ENCODE results near the gene GHRL.

The GHRL gene

GRCh38 chr3:10292505-10293419 lies at the start of gene GHRL:
TSS of gene GHRL (minus strand) at chr3:10292947. CDS start at chr3:10290180, 2,767 bp downstream.
- H3K4me3 Mint-ChIP-seq, result no peak within 1 kb of the TSS

GRCh38 chr3:10341901-10342398 lies 49.2 kb upstream of the GHRL start:
- ATAC-seq, result no peak

More at GRCh38 chr3:10292505-10293419, at the start of gene GHRL:
- peaks cover 17% of the 10 kb centered on the region for H3K4me1 Mint-ChIP-seq
- no peaks in the 10 kb centered on the region for H3K9me3 Mint-ChIP-seq
- H3K36me3 Mint-ChIP-seq, result peaks cover 92% of the 10 kb centered on the region
- ATAC-seq (peak; percentile 48), DNase-seq (ENCODE audit: low spot score in 2 of 2) (no peak)
- peak within 1 kb of the TSS; percentile 70 for H3K27ac Mint-ChIP-seq

GRCh38 chr3:10340476-10340875 lies 47.7 kb upstream of the GHRL start:
- no peak overlapping the region for H3K27ac Mint-ChIP-seq
- ATAC-seq, result no peak
- peaks cover 6% of the 10 kb centered on the region for H3K4me1 Mint-ChIP-seq
- no peak for DNase-seq (ENCODE audit: low spot score in 2 of 2)
- H3K36me3 Mint-ChIP-seq, result no peaks in the 10 kb centered on the region
- H3K9me3 Mint-ChIP-seq, result no peaks in the 10 kb centered on the region
- H3K4me3 Mint-ChIP-seq, result no peak overlapping the region

More at GRCh38 chr3:10341901-10342398, 49.2 kb upstream of the GHRL start:
- Mint-ChIP-seq H3K27ac (no peak overlapping the region), H3K4me1 (peaks cover 6% of the 10 kb centered on the region), H3K4me3 (no peak overlapping the region), H3K36me3 (no peaks in the 10 kb centered on the region), H3K9me3 (no peaks in the 10 kb centered on the region)
- no peak for DNase-seq (ENCODE audit: low spot score in 2 of 2)

- no peaks in the 10 kb centered on the region for H3K36me3 Mint-ChIP-seq
- ATAC-seq (no peak), DNase-seq (ENCODE audit: low spot score in 2 of 2) (no peak)
- H3K4me3 Mint-ChIP-seq, result no peak overlapping the region
- no peak overlapping the region for H3K27ac Mint-ChIP-seq
- H3K9me3 Mint-ChIP-seq, result no peaks in the 10 kb centered on the region
- peaks cover 6% of the 10 kb centered on the region for H3K4me1 Mint-ChIP-seq
These were observed 47.3 kb upstream of the GHRL start for GRCh38 chr3:10340046-10340445.

GRCh38 chr3:10339376-10339955 lies 46.7 kb upstream of the GHRL start:
- H3K36me3 Mint-ChIP-seq, result no peaks in the 10 kb centered on the region
- no peak for ATAC-seq
- no peaks in the 10 kb centered on the region for H3K9me3 Mint-ChIP-seq
- H3K27ac Mint-ChIP-seq, result no peak overlapping the region
- peaks cover 6% of the 10 kb centered on the region for H3K4me1 Mint-ChIP-seq
- no peak for DNase-seq (ENCODE audit: low spot score in 2 of 2)
- no peak overlapping the region for H3K4me3 Mint-ChIP-seq

GRCh38 chr3:10338591-10339353 lies 46.0 kb upstream of the GHRL start:
- Mint-ChIP-seq H3K27ac (peak overlapping the region; percentile 37), H3K9me3 (no peaks in the 10 kb centered on the region), H3K4me1 (peaks cover under 1% of the 10 kb centered on the region), H3K4me3 (no peak overlapping the region), H3K36me3 (no peaks in the 10 kb centered on the region)
- ATAC-seq (no peak), DNase-seq (ENCODE audit: low spot score in 2 of 2) (no peak)

- no peaks in the 10 kb centered on the region for H3K4me1 Mint-ChIP-seq
- no peak for ATAC-seq
- no peaks in the 10 kb centered on the region for H3K36me3 Mint-ChIP-seq
- no peak overlapping the region for H3K4me3 Mint-ChIP-seq
- H3K27ac Mint-ChIP-seq, result peak overlapping the region; percentile 37
- H3K9me3 Mint-ChIP-seq, result no peaks in the 10 kb centered on the region
- DNase-seq (ENCODE audit: low spot score in 2 of 2), result no peak
These were observed 45.4 kb upstream of the GHRL start for GRCh38 chr3:10338164-10338470.

- DNase-seq (ENCODE audit: low spot score in 2 of 2), result no peak
- peak overlapping the region; percentile 37 for H3K27ac Mint-ChIP-seq
- H3K9me3 Mint-ChIP-seq, result no peaks in the 10 kb centered on the region
- H3K4me3 Mint-ChIP-seq, result no peak overlapping the region
- H3K4me1 Mint-ChIP-seq, result no peaks in the 10 kb centered on the region
- ATAC-seq, result peak; percentile 6
- no peaks in the 10 kb centered on the region for H3K36me3 Mint-ChIP-seq
These were observed 44.8 kb upstream of the GHRL start for GRCh38 chr3:10337323-10338163.

GRCh38 chr3:10336761-10337160 lies 44.0 kb upstream of the GHRL start:
- H3K27ac Mint-ChIP-seq, result peak overlapping the region; percentile 80
- DNase-seq (ENCODE audit: low spot score in 2 of 2), result no peak
- ATAC-seq, result no peak
- no peak overlapping the region for H3K4me3 Mint-ChIP-seq
- H3K36me3 Mint-ChIP-seq, result no peaks in the 10 kb centered on the region
- no peaks in the 10 kb centered on the region for H3K4me1 Mint-ChIP-seq
- H3K9me3 Mint-ChIP-seq, result no peaks in the 10 kb centered on the region

GRCh38 chr3:10335871-10336622 lies 43.3 kb upstream of the GHRL start:
- Mint-ChIP-seq H3K4me3 (no peak overlapping the region), H3K4me1 (no peaks in the 10 kb centered on the region), H3K27ac (peak overlapping the region; percentile 80), H3K36me3 (no peaks in the 10 kb centered on the region), H3K9me3 (no peaks in the 10 kb centered on the region)
- DNase-seq (ENCODE audit: low spot score in 2 of 2), result no peak
- no peak for ATAC-seq

- Mint-ChIP-seq H3K27ac (no peak overlapping the region), H3K9me3 (no peaks in the 10 kb centered on the region)
- no peak for ATAC-seq
These were observed 42.5 kb upstream of the GHRL start for GRCh38 chr3:10335190-10335738.

GRCh38 chr3:10334459-10334858 lies 41.7 kb upstream of the GHRL start:
- no peaks in the 10 kb centered on the region for H3K36me3 Mint-ChIP-seq
- no peaks in the 10 kb centered on the region for H3K4me1 Mint-ChIP-seq
- H3K27ac Mint-ChIP-seq, result no peak overlapping the region
- ATAC-seq, result no peak
- no peak for DNase-seq (ENCODE audit: low spot score in 2 of 2)
- H3K4me3 Mint-ChIP-seq, result no peak overlapping the region
- no peaks in the 10 kb centered on the region for H3K9me3 Mint-ChIP-seq

More at GRCh38 chr3:10335190-10335738, 42.5 kb upstream of the GHRL start:
- H3K4me1 Mint-ChIP-seq, result no peaks in the 10 kb centered on the region
- no peak for DNase-seq (ENCODE audit: low spot score in 2 of 2)
- no peak overlapping the region for H3K4me3 Mint-ChIP-seq
- H3K36me3 Mint-ChIP-seq, result no peaks in the 10 kb centered on the region

GRCh38 chr3:10334042-10334441 lies 41.3 kb upstream of the GHRL start:
- H3K4me3 Mint-ChIP-seq, result no peak overlapping the region
- H3K27ac Mint-ChIP-seq, result no peak overlapping the region
- no peaks in the 10 kb centered on the region for H3K4me1 Mint-ChIP-seq
- H3K9me3 Mint-ChIP-seq, result no peaks in the 10 kb centered on the region
- DNase-seq (ENCODE audit: low spot score in 2 of 2) (no peak), ATAC-seq (no peak)
- no peaks in the 10 kb centered on the region for H3K36me3 Mint-ChIP-seq

- DNase-seq (ENCODE audit: low spot score in 2 of 2) (no peak), ATAC-seq (no peak)
- Mint-ChIP-seq H3K4me1 (no peaks in the 10 kb centered on the region), H3K36me3 (no peaks in the 10 kb centered on the region), H3K4me3 (no peak overlapping the region), H3K9me3 (no peaks in the 10 kb centered on the region), H3K27ac (no peak overlapping the region)
These were observed 40.6 kb upstream of the GHRL start for GRCh38 chr3:10333349-10333650.

Measured in stimulated activated effector memory CD8-positive, alpha-beta T cell treated with anti-CD3 and anti-CD28 coated beads, Interleukin-12 subunit alpha, Interleukin-12 subunit beta, amount 100 ng/mL, for 72 hours (primary cell).